ENCODE measurements around the gene RAB3C. TPM values are rescaled to one million over a fixed set of nuclear protein-coding genes. Genes with fewer than 3 reads are reported as not detected.

The RAB3C gene
- total RNA-seq, 3 donors from 2014 or later, result 2.9 to 4.8 (median 3.1) TPM

DNA sequence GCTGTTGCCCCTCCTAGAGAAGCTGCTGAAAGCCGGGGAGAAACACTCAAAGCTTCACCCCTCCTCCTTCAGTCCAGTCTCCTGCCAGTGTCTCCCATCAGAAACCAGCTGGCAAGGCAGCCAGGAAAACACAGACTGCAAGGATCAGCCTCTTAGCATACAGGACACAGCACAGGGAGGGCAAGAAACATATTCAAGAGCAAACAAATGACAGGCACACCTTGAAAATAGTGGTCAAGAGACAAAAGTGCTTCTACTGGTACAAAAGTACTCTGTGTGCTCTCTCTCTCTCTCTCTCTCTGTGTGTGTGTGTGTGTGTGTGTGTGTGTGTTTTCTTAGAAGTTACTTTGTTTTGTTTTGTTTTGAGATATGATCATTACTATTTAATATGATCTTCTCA is 227.2 kb downstream of the RAB3C start:
- Histone ChIP-seq H3K9me3 (no peaks in the 10 kb centered on the region), H3K4me1 (ENCODE audit: low read depth) (no peaks in the 10 kb centered on the region), H3K36me3 (ENCODE audit: low read depth) (no peaks in the 10 kb centered on the region), H3K4me3 (no peak overlapping the region)
- DNase-seq, result no peak
- intact Hi-C loops (cut with DNase I, micrococcal nuclease), result loop anchor here in 1 of 2 donors (10.0 kb wide), 1 partner anchor 315 kb away; the partner anchor contains the start of gene GAPT
- peak; percentile 27 for ATAC-seq
- no peak for TF ChIP-seq CTCF (IDR thresholded peaks at IDR 0.05)

GRCh38 chr5:58813855-58814254 is 231.0 kb downstream of the RAB3C start:
- intact Hi-C loops (cut with DNase I, micrococcal nuclease), result loop anchor here in 1 of 2 donors (10.0 kb wide), 1 partner anchor 319 kb away; the partner anchor contains the start of gene GAPT
- no peaks in the 10 kb centered on the region for H3K36me3 ChIP-seq (ENCODE audit: low read depth)
- no peak overlapping the region for H3K4me3 ChIP-seq
- DNase-seq, result no peak
- H3K9me3 ChIP-seq, result no peaks in the 10 kb centered on the region
- no peaks in the 10 kb centered on the region for H3K4me1 ChIP-seq (ENCODE audit: low read depth)
- TF ChIP-seq CTCF (IDR thresholded peaks at IDR 0.05), result no peak
- ATAC-seq, result no peak

GRCh38 chr5:58816181-58816731 is 233.4 kb downstream of the RAB3C start:
- intact Hi-C loops (cut with DNase I, micrococcal nuclease), result loop anchor here in 1 of 2 donors (10.0 kb wide), 1 partner anchor 321 kb away; the partner anchor contains the start of gene GAPT
- DNase-seq (no peak), ATAC-seq (no peak)
- H3K4me3 ChIP-seq, result no peak overlapping the region
- H3K36me3 ChIP-seq (ENCODE audit: low read depth), result no peaks in the 10 kb centered on the region
- no peaks in the 10 kb centered on the region for H3K4me1 ChIP-seq (ENCODE audit: low read depth)
- H3K9me3 ChIP-seq, result no peaks in the 10 kb centered on the region
- no peak for TF ChIP-seq CTCF (IDR thresholded peaks at IDR 0.05)

DNA sequence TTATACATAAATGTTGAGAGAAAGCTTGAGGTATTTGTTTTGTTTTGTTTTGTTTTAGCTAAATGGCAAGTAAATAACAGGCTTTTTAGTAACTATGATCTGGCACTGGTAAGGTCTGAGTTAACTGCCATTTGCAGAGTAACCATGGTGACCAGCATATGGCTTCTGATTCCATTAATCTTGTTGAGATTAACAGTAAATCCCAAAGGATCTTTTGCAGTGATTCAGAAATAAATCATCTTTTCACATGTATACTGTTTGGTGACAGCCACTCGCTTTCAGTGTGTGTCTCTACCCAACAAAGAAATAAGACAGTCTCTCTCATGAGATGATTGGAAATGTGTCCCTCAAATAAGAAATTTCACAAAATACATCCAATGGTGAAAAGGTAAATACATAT is 235.6 kb downstream of the RAB3C start:
- intact Hi-C loops (cut with DNase I, micrococcal nuclease), result loop anchor here in 1 of 2 donors (10.0 kb wide), 1 partner anchor 324 kb away; the partner anchor contains the start of gene GAPT
- Histone ChIP-seq H3K36me3 (ENCODE audit: low read depth) (no peaks in the 10 kb centered on the region), H3K4me1 (ENCODE audit: low read depth) (no peaks in the 10 kb centered on the region), H3K4me3 (no peak overlapping the region), H3K9me3 (no peaks in the 10 kb centered on the region)
- TF ChIP-seq CTCF (IDR thresholded peaks at IDR 0.05), result no peak
- ATAC-seq (no peak), DNase-seq (no peak)

- no peak for DNase-seq
- no peaks in the 10 kb centered on the region for H3K9me3 ChIP-seq
- no peaks in the 10 kb centered on the region for H3K4me1 ChIP-seq (ENCODE audit: low read depth)
- intact Hi-C loops (cut with DNase I, micrococcal nuclease), result no loop called here
- no peak for TF ChIP-seq CTCF (IDR thresholded peaks at IDR 0.05)
- H3K4me3 ChIP-seq, result no peak overlapping the region
- H3K36me3 ChIP-seq (ENCODE audit: low read depth), result no peaks in the 10 kb centered on the region
- no peak for ATAC-seq
Measured at GRCh38 chr5:58825441-58825840, 242.6 kb downstream of the RAB3C start.

All from mucosa of descending colon (tissue), 3 donors.